HEK293 (cell line): ENCODE results near the gene FMNL3.

Experiments used
- CTCF ChIA-PET: fragments of 350-600 bp; formaldehyde crosslinking; extraction: SDS; loops from one replicate; lab custom pipeline; 2021; ENCODE audit warnings: antibody characterized with exemption; lab: Yijun Ruan, JAX
- POLR2A ChIA-PET: fragments of 300-600 bp; formaldehyde crosslinking; extraction: SDS; loops from one replicate; lab custom pipeline; 2020; ENCODE audit warnings: antibody characterized with exemption, inconsistent platforms; lab: Yijun Ruan, JAX
- H3K27ac ChIP-seq: fragments of 200-500 bp; sonication (Bioruptor generic); 2 replicates; pipeline ENCODE4 v1.5.1; 2014; ENCODE audit warnings: low read depth, low read length, control low read depth, inconsistent platforms; ENCODE audit errors: extremely low read depth
- H3K36me3 ChIP-seq, 2 experiments: fragments of 200-500 bp in 1 of 2; sonication (Bioruptor generic) in 1 of 2; 1 replicate in 1 of 2; 2 replicates in 1 of 2; pipeline ENCODE4 v1.5.1; 2014 to 2017; ENCODE audit warnings: inconsistent platforms in 2 of 2, low read length in 2 of 2; ENCODE audit not compliant: control insufficient read depth in 2 of 2, insufficient read depth in 1 of 2
- H3K4me1 ChIP-seq: fragments of 200-500 bp; sonication (Bioruptor generic); 2 replicates; pipeline ENCODE4 v1.5.1; 2014; ENCODE audit warnings: mild to moderate bottlenecking, low read length, inconsistent platforms; ENCODE audit not compliant: control insufficient read depth, insufficient read depth
- H3K4me3 ChIP-seq: 2 replicates; pipeline ENCODE4 v1.5.1; 2011; ENCODE audit warnings: low read depth, mild to moderate bottlenecking, control low read depth, low read length, moderate library complexity
- H3K9me3 ChIP-seq: fragments of 200-500 bp; sonication (Bioruptor generic); 2 replicates; pipeline ENCODE4 v1.5.1; 2014; ENCODE audit warnings: low read depth, low read length, inconsistent platforms; ENCODE audit not compliant: control insufficient read depth, insufficient read depth
- GLI2 ChIP-seq: fragments of 450-650 bp; formaldehyde crosslinking; IDR thresholded peaks from 2 replicates; pipeline ENCODE4; 2017; ENCODE audit warnings: missing biosample characterization, missing genetic modification characterization, low read depth, borderline replicate concordance
- HOXC10 ChIP-seq: sonication (generic); formaldehyde crosslinking; IDR thresholded peaks from 2 replicates; pipeline ENCODE4 v1.8.1; 2023; ENCODE audit warnings: mild to moderate bottlenecking, missing genetic modification reagents
- MYNN ChIP-seq: fragments of 450-650 bp; formaldehyde crosslinking; IDR thresholded peaks from 2 replicates; pipeline ENCODE4 v1.5.1; 2016; ENCODE audit warnings: missing biosample characterization, missing genetic modification characterization, borderline replicate concordance
- SCRT1 ChIP-seq: fragments of 450-650 bp; formaldehyde crosslinking; IDR thresholded peaks from 2 replicates; pipeline ENCODE4 v1.5.1; 2016; ENCODE audit warnings: missing biosample characterization, missing genetic modification characterization, borderline replicate concordance
- SCRT2 ChIP-seq: fragments of 450-650 bp; formaldehyde crosslinking; IDR thresholded peaks from 2 replicates; pipeline ENCODE4 v1.5.1; 2016; ENCODE audit warnings: missing biosample characterization, missing genetic modification characterization
- SP7 ChIP-seq: fragments of 450-650 bp; formaldehyde crosslinking; IDR thresholded peaks from 2 replicates; pipeline ENCODE4 v1.5.1; 2016; ENCODE audit warnings: missing biosample characterization, missing genetic modification characterization
- ZNF10 ChIP-seq: fragments of 450-650 bp; formaldehyde crosslinking; IDR thresholded peaks from 2 replicates; pipeline ENCODE4 v1.5.1; 2017; ENCODE audit warnings: missing biosample characterization, missing genetic modification characterization
- ZNF138 ChIP-seq: fragments of 450-650 bp; formaldehyde crosslinking; IDR thresholded peaks from 2 replicates; pipeline ENCODE4 v1.5.1; 2016; ENCODE audit warnings: missing biosample characterization, missing genetic modification characterization, borderline replicate concordance
- ZNF175 ChIP-seq: fragments of 450-650 bp; formaldehyde crosslinking; IDR thresholded peaks from 2 replicates; pipeline ENCODE4 v1.5.1; 2016; ENCODE audit warnings: missing biosample characterization, missing genetic modification characterization
- ZNF274 ChIP-seq, 2 experiments: fragments of 200-500 bp in 1 of 2; fragments of 450-650 bp in 1 of 2; sonication (Bioruptor generic) in 1 of 2; formaldehyde crosslinking in 1 of 2; IDR thresholded peaks; 2 replicates each; pipeline versions ENCODE4 v1.5.1 to v1.6.1; 2014 to 2016; ENCODE audit warnings: borderline replicate concordance in 1 of 2, inconsistent platforms in 1 of 2, low read length in 1 of 2, missing biosample characterization in 1 of 2, missing genetic modification characterization in 1 of 2
- ZNF544 ChIP-seq: fragments of 450-650 bp; formaldehyde crosslinking; IDR thresholded peaks from 2 replicates; pipeline ENCODE4 v1.5.0; 2017; ENCODE audit warnings: missing biosample characterization, missing genetic modification characterization
- ZNF555 ChIP-seq: fragments of 450-650 bp; formaldehyde crosslinking; conservative IDR thresholded peaks from 2 replicates; pipeline ENCODE4 v1.5.1; 2017; ENCODE audit warnings: missing biosample characterization, mild to moderate bottlenecking, missing genetic modification characterization, inconsistent platforms
- ZNF623 ChIP-seq: fragments of 450-650 bp; formaldehyde crosslinking; IDR thresholded peaks from 2 replicates; pipeline ENCODE4 v1.5.1; 2016; ENCODE audit warnings: missing biosample characterization, missing genetic modification characterization
- ZNF747 ChIP-seq: fragments of 450-650 bp; formaldehyde crosslinking; IDR thresholded peaks from 2 replicates; pipeline ENCODE4 v1.5.1; 2016; ENCODE audit warnings: missing biosample characterization, missing genetic modification characterization
- ZXDB ChIP-seq: fragments of 450-650 bp; formaldehyde crosslinking; IDR thresholded peaks from 2 replicates; pipeline ENCODE4 v1.5.1; 2016; ENCODE audit warnings: missing biosample characterization, missing genetic modification characterization
- TF ChIP-seq, protein P1 (sequence below): fragments of 450-650 bp; formaldehyde crosslinking; IDR thresholded peaks from 2 replicates; pipeline ENCODE4 v1.5.1; 2016; ENCODE audit warnings: missing biosample characterization, missing genetic modification characterization, low read depth
- TF ChIP-seq, protein P2 (sequence below): fragments of 450-650 bp; formaldehyde crosslinking; IDR thresholded peaks from 2 replicates; pipeline ENCODE4 v1.5.1; 2016; ENCODE audit warnings: missing biosample characterization, missing genetic modification characterization
- TF ChIP-seq, protein P3 (sequence below): fragments of 450-650 bp; formaldehyde crosslinking; IDR thresholded peaks from 2 replicates; pipeline ENCODE4 v1.5.1; 2016; ENCODE audit warnings: missing biosample characterization, missing genetic modification characterization
- TF ChIP-seq, protein P4 (sequence below): fragments of 450-650 bp; formaldehyde crosslinking; IDR thresholded peaks from 2 replicates; pipeline ENCODE4 v1.5.1; 2017; ENCODE audit warnings: missing biosample characterization, missing genetic modification characterization

FMNL3 gene

DNA sequence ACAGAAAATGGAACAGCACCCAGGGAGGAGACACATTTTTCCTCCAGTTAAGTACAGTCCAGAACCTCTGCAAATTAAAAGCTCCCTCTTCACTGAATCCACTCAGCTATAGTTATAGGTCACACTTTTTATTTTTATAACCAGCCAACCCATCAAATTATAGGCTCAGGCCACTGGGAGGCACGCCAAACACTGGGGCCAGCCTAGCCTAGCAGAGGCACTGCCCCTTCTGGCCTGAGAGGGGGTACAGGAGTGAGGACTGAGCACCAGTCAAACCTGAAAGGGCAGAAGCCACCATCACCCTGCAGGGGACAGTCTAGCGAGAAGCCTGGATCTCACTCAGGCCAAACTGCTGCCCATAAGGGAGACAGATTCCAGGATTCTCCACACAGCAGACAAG lies 19.3 kb downstream of the FMNL3 start:
- no peak for TF ChIP-seq ZNF138 (tag by site-specific recombination)
- TF ChIP-seq, protein P1, sequence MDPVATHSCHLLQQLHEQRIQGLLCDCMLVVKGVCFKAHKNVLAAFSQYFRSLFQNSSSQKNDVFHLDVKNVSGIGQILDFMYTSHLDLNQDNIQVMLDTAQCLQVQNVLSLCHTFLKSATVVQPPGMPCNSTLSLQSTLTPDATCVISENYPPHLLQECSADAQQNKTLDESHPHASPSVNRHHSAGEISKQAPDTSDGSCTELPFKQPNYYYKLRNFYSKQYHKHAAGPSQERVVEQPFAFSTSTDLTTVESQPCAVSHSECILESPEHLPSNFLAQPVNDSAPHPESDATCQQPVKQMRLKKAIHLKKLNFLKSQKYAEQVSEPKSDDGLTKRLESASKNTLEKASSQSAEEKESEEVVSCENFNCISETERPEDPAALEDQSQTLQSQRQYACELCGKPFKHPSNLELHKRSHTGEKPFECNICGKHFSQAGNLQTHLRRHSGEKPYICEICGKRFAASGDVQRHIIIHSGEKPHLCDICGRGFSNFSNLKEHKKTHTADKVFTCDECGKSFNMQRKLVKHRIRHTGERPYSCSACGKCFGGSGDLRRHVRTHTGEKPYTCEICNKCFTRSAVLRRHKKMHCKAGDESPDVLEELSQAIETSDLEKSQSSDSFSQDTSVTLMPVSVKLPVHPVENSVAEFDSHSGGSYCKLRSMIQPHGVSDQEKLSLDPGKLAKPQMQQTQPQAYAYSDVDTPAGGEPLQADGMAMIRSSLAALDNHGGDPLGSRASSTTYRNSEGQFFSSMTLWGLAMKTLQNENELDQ (tag by site-specific recombination) = no peak
- TF ChIP-seq, protein P2, sequence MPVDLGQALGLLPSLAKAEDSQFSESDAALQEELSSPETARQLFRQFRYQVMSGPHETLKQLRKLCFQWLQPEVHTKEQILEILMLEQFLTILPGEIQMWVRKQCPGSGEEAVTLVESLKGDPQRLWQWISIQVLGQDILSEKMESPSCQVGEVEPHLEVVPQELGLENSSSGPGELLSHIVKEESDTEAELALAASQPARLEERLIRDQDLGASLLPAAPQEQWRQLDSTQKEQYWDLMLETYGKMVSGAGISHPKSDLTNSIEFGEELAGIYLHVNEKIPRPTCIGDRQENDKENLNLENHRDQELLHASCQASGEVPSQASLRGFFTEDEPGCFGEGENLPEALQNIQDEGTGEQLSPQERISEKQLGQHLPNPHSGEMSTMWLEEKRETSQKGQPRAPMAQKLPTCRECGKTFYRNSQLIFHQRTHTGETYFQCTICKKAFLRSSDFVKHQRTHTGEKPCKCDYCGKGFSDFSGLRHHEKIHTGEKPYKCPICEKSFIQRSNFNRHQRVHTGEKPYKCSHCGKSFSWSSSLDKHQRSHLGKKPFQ (tag by site-specific recombination) = no peak
- no peak for TF ChIP-seq ZNF10 (tag by site-specific recombination)
- TF ChIP-seq GLI2 (tag by site-specific recombination) = no peak
- TF ChIP-seq ZXDB = no peak
- no peak for TF ChIP-seq ZNF747 (tag by site-specific recombination)
- no peak for TF ChIP-seq ZNF623 (tag by site-specific recombination)
- TF ChIP-seq, protein P3, sequence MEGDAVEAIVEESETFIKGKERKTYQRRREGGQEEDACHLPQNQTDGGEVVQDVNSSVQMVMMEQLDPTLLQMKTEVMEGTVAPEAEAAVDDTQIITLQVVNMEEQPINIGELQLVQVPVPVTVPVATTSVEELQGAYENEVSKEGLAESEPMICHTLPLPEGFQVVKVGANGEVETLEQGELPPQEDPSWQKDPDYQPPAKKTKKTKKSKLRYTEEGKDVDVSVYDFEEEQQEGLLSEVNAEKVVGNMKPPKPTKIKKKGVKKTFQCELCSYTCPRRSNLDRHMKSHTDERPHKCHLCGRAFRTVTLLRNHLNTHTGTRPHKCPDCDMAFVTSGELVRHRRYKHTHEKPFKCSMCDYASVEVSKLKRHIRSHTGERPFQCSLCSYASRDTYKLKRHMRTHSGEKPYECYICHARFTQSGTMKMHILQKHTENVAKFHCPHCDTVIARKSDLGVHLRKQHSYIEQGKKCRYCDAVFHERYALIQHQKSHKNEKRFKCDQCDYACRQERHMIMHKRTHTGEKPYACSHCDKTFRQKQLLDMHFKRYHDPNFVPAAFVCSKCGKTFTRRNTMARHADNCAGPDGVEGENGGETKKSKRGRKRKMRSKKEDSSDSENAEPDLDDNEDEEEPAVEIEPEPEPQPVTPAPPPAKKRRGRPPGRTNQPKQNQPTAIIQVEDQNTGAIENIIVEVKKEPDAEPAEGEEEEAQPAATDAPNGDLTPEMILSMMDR (tag by site-specific recombination) = peak; percentile 71
- no peak for TF ChIP-seq ZNF544 (tag by site-specific recombination)
- TF ChIP-seq SP7 (tag by site-specific recombination) = peak; percentile 63
- TF ChIP-seq, protein P4, sequence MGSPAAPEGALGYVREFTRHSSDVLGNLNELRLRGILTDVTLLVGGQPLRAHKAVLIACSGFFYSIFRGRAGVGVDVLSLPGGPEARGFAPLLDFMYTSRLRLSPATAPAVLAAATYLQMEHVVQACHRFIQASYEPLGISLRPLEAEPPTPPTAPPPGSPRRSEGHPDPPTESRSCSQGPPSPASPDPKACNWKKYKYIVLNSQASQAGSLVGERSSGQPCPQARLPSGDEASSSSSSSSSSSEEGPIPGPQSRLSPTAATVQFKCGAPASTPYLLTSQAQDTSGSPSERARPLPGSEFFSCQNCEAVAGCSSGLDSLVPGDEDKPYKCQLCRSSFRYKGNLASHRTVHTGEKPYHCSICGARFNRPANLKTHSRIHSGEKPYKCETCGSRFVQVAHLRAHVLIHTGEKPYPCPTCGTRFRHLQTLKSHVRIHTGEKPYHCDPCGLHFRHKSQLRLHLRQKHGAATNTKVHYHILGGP (tag by site-specific recombination) = no peak
- no peak for TF ChIP-seq ZNF175 (tag by site-specific recombination)
- peak; percentile 82 for TF ChIP-seq MYNN (tag by site-specific recombination)
- no peak for TF ChIP-seq ZNF555 (tag by site-specific recombination)
- TF ChIP-seq HOXC10 = no peak
- TF ChIP-seq, all 188 proteins: peak for 3
- Histone ChIP-seq H3K36me3 (no peaks in the 10 kb centered on the region), H3K27ac (no peak overlapping the region), H3K4me3 (no peak overlapping the region), H3K4me1 (peaks cover 11% of the 10 kb centered on the region), H3K9me3 (no peaks in the 10 kb centered on the region)
- ChIA-PET POLR2A (no interaction called here), CTCF (no interaction called here)

DNA sequence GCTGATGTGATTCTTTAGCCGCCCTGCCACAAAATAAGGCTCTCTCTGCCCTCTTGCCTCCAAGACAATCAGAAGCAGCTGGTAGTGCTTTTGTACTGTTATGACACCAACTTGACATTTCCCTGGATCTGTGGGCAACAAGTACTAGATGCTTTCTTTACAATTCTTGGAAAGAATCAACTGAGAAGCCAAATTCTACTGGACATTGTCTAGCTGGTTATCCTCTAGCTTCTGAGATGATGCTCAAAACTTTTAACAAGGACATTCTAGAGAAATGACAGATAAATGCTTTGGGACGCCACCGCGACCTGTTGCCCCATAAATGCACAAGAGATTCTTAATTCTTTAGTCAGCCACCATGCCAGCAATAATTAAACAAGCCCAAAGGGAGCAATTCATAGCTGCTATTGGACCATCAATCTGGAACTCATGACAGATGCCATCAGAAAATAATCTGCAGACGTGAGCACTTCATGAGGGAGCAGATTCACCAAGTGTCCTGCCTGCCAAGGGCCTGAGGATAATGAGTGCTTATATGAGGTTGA lies 22.8 kb downstream of the FMNL3 start:
- no peak overlapping the region for H3K4me3 ChIP-seq
- TF ChIP-seq SCRT2 (tag by site-specific recombination) = peak; percentile 93
- no peak for TF ChIP-seq ZNF274 (IDR thresholded peaks at IDR 0.05; ENCODE audit: low read length)
- no peak for TF ChIP-seq ZNF274 (tag by site-specific recombination; IDR thresholded peaks at IDR 0.05; ENCODE audit: borderline replicate concordance)
- peak; percentile 75 for TF ChIP-seq SCRT1
- TF ChIP-seq, all 188 proteins: peak for 2
- Histone ChIP-seq H3K36me3 (no peaks in the 10 kb centered on the region), H3K4me1 (peaks cover 7% of the 10 kb centered on the region), H3K9me3 (no peaks in the 10 kb centered on the region), H3K27ac (no peak overlapping the region)
- ChIA-PET CTCF (interaction anchor here (0.8 to 0.9 kb wide), 2 partner anchors 19 to 47 kb away, joined by 3 read pairs; no protein-coding TSS in a partner anchor), POLR2A (interaction anchor here (1.2 kb wide), 1 partner anchor 57 kb away, joined by 4 read pairs; the partner anchor contains the start of gene TMBIM6)
